T-cell (primary cell): ENCODE data around the gene NDUFA7. TPM values are rescaled to one million over a fixed set of nuclear protein-coding genes. Genes with fewer than 3 reads are reported as not detected.
"Not testable (repeated sequence)": the region's sequence is repeated elsewhere in the genome, so short reads cannot be mapped to it uniquely, and the experiment has no call there.

Experiments used
- ATAC-seq, 4 experiments: fragments of 200-7000 bp in 3 of 4; fragments of 150-1000 bp in 1 of 4; cut with Tn5 transposase; replicated peaks in 1 of 4; 1 replicate in 3 of 4; 2 replicates in 1 of 4; pipeline ENCODE4 v1.10.0; 2021; ENCODE audit warnings: moderate library complexity in 3 of 4, mild to moderate bottlenecking in 2 of 4, moderate number of reproducible peaks in 1 of 4
- CTCF ChIA-PET, 2 donors: fragments of 300-600 bp; sonication (Branson Sonifier 250); formaldehyde crosslinking; loops; one replicate each; lab custom pipeline; 2022; ENCODE audit warnings: antibody characterized with exemption in 2 of 2; lab: Charles Lee
- POLR2A ChIA-PET, 2 donors: fragments of 300-600 bp; sonication (Branson Sonifier 250); formaldehyde crosslinking; loops; one replicate each; lab custom pipeline; 2022; ENCODE audit warnings: antibody characterized with exemption in 2 of 2; lab: Charles Lee
- DNase-seq, 35 experiments: peaks; one replicate each; pipeline versions ENCODE4 v3.0.0 to v3.0.0-alpha.2; 2013 to 2023
- H3K27ac ChIP-seq: one replicate; pipeline ENCODE4 v1.5.1; 2013; ENCODE audit warnings: low read length
- H3K27me3 ChIP-seq, 2 experiments: replicated peaks in 1 of 2; 1 replicate in 1 of 2; 2 replicates in 1 of 2; pipeline versions ENCODE4 v1.6.1 to v1.7.0; 2013; ENCODE audit warnings: low read length in 1 of 2, mixed read lengths in 1 of 2; ENCODE audit not compliant: control insufficient read depth in 2 of 2, insufficient read depth in 2 of 2; ENCODE audit errors: extremely low read depth in 1 of 2
- H3K36me3 ChIP-seq, 2 donors: 1 replicate in 1 of 2; 2 replicates in 1 of 2; pipeline versions ENCODE4 v1.6.1 to v1.7.0; 2013; ENCODE audit warnings: low read length in 1 of 2; ENCODE audit not compliant: control insufficient read depth in 2 of 2, insufficient read depth in 1 of 2; ENCODE audit errors: extremely low read depth in 1 of 2
- H3K4me1 ChIP-seq, 2 experiments: 1 replicate in 1 of 2; 2 replicates in 1 of 2; pipeline versions ENCODE4 v1.6.1 to v1.7.0; 2013; ENCODE audit warnings: low read length in 2 of 2, mixed read lengths in 1 of 2; ENCODE audit not compliant: insufficient read depth in 2 of 2, control insufficient read depth in 1 of 2; ENCODE audit errors: extremely low read depth in 1 of 2
- H3K4me3 ChIP-seq, 2 donors: 1 replicate in 1 of 2; 2 replicates in 1 of 2; pipeline versions ENCODE4 v1.5.1 to v1.7.0; 2013; ENCODE audit warnings: mild to moderate bottlenecking in 2 of 2, low read length in 1 of 2, moderate library complexity in 1 of 2; ENCODE audit not compliant: control insufficient read depth in 1 of 2; ENCODE audit errors: extremely low read depth in 1 of 2
- H3K9me3 ChIP-seq: 2 replicates; pipeline ENCODE4 v1.7.0; 2013
- H3K27ac Mint-ChIP-seq, 2 donors: one replicate each; pipeline ENCODE4 v1.8.0; 2020 to 2021; ENCODE audit warnings: mild to moderate bottlenecking in 2 of 2, mixed read lengths in 2 of 2
- H3K27me3 Mint-ChIP-seq, 2 donors: one replicate each; pipeline ENCODE4 v1.8.0; 2021 to 2022; ENCODE audit warnings: mixed read lengths in 2 of 2
- H3K36me3 Mint-ChIP-seq: one replicate; pipeline ENCODE4 v1.8.0; 2021; ENCODE audit warnings: mixed read lengths
- H3K4me1 Mint-ChIP-seq, 3 donors: one replicate each; pipeline ENCODE4 v1.8.0; 2020 to 2022; ENCODE audit warnings: mixed read lengths in 3 of 3, mild to moderate bottlenecking in 1 of 3
- H3K4me3 Mint-ChIP-seq, 3 donors: one replicate each; pipeline ENCODE4 v1.8.0; 2020 to 2022; ENCODE audit warnings: mild to moderate bottlenecking in 3 of 3, mixed read lengths in 3 of 3, moderate library complexity in 3 of 3
- H3K9me3 Mint-ChIP-seq, 3 donors: one replicate each; pipeline ENCODE4 v1.8.0; 2020 to 2022; ENCODE audit warnings: mixed read lengths in 3 of 3
- WGBS: methylation state at CpG from one replicate; pipeline ENCODE4 v1.1.5; 2013; ENCODE audit warnings: missing lambda C conversion rate; ENCODE audit not compliant: insufficient coverage; 5-methylcytosine and 5-hydroxymethylcytosine counted together
- total RNA-seq, 35 experiments: library from RNA in 6 of 35; stranded (reverse) in 6 of 35; fragments of 120-200 nt in 1 of 35; gene quantifications; one replicate each; pipeline versions ENCODE4 v1.2.1 to v1.2.4 and lab custom pipeline; 2013 to 2026

The NDUFA7 gene
- total RNA-seq, 5 donors from 2014 or later (not counting 1 experiment from before 2014, with no cell fraction given), result 24.5 to 44.7 (median 32.8) TPM

DNA sequence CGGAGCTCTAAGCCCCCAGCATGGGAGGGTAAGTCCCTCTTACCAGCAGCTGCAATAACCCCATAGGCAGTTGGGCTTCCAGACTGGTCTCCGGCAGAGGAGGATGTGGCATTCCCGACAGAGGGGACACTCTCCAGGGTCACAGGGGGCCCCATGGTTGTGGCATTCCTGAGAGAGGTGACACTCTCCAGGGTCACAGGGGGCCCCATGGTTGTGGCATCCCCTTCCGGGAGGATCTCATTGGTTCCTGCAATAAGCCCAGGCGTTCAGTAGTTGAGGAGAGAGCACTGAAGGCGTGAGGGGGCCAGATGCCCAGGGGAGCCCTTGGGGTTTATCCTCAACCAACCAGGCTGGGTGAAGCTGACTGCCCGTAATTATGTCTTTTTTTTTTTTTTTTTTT, 18.4 kb downstream of the NDUFA7 start:
- no peaks in the 10 kb centered on the region for H3K9me3 ChIP-seq
- 96% methylated on average over 5 of the region's 7 CpGs for WGBS
- H3K4me3 ChIP-seq, result no peak overlapping the region
- ATAC-seq (no peak), DNase-seq (peak in 1 of 35 experiments; percentile 21)
- Mint-ChIP-seq H3K27ac (no peak overlapping the region), H3K36me3 (no peaks in the 10 kb centered on the region), H3K4me1 (peaks cover 18 to 19% (median 19%) of the 10 kb centered on the region in 3 donors), H3K27me3 (no peaks in the 10 kb centered on the region), H3K4me3 (no peak overlapping the region), H3K9me3 (no peaks in the 10 kb centered on the region)
- H3K4me1 ChIP-seq, result peaks cover 3 to 23% of the 10 kb centered on the region in 2 experiments
- H3K27ac ChIP-seq, result no peak overlapping the region
- CTCF ChIA-PET, result no interaction called here
- POLR2A ChIA-PET, result interaction anchor here in 1 of 2 donors (0.7 kb wide), 1 partner anchor 578 kb away, joined by 3 read pairs; no protein-coding TSS in a partner anchor
- H3K27me3 ChIP-seq, result no peaks in the 10 kb centered on the region
- H3K36me3 ChIP-seq, result peaks cover 0 to 6% of the 10 kb centered on the region in 2 donors

- 100% methylated on average over 6 of the region's 11 CpGs for WGBS
- no peaks in the 10 kb centered on the region for H3K27me3 ChIP-seq
- Mint-ChIP-seq H3K9me3 (no peaks in the 10 kb centered on the region), H3K4me3 (no peak overlapping the region), H3K4me1 (peaks cover 14 to 15% (median 14%) of the 10 kb centered on the region in 3 donors), H3K36me3 (no peaks in the 10 kb centered on the region), H3K27ac (no peak overlapping the region), H3K27me3 (no peaks in the 10 kb centered on the region)
- no peak for ATAC-seq
- peak in 2 of 35 experiments; percentile 0 to 1 for DNase-seq
- H3K36me3 ChIP-seq, result peaks cover 0 to 6% of the 10 kb centered on the region in 2 donors
- POLR2A ChIA-PET, result interaction anchor here in 1 of 2 donors (0.7 kb wide), 1 partner anchor 577 kb away, joined by 3 read pairs; no protein-coding TSS in a partner anchor
- H3K4me3 ChIP-seq, result no peak overlapping the region
- H3K4me1 ChIP-seq, result peaks cover 0 to 19% of the 10 kb centered on the region in 2 experiments
- CTCF ChIA-PET, result no interaction called here
- H3K9me3 ChIP-seq, result no peaks in the 10 kb centered on the region
- no peak overlapping the region for H3K27ac ChIP-seq
Measured at GRCh38 chr19:8302357-8302691, 18.9 kb downstream of the NDUFA7 start.

GRCh38 chr19:8291337-8291736, 29.8 kb downstream of the NDUFA7 start:
- H3K27ac Mint-ChIP-seq, CTCF ChIA-PET, H3K27ac ChIP-seq, H3K4me1 ChIP-seq, H3K27me3 Mint-ChIP-seq, H3K36me3 ChIP-seq, DNase-seq, POLR2A ChIA-PET, H3K36me3 Mint-ChIP-seq, H3K4me1 Mint-ChIP-seq, H3K4me3 Mint-ChIP-seq, H3K27me3 ChIP-seq, H3K9me3 ChIP-seq, H3K9me3 Mint-ChIP-seq, H3K4me3 ChIP-seq: not testable (repeated sequence)
- ATAC-seq, result peak in 3 of 4 experiments; percentile 37 to 45 (median 41)
- no CpG with 5 or more reads among the region's 9 CpGs for whole genome bisulfite sequencing

GRCh38 chr19:8276508-8276907, 44.7 kb downstream of the NDUFA7 start:
- H3K36me3 ChIP-seq, H3K9me3 Mint-ChIP-seq, H3K4me1 Mint-ChIP-seq, H3K27me3 ChIP-seq, DNase-seq, H3K4me3 ChIP-seq, H3K27ac ChIP-seq, H3K27ac Mint-ChIP-seq, H3K27me3 Mint-ChIP-seq, H3K9me3 ChIP-seq, H3K4me3 Mint-ChIP-seq, H3K36me3 Mint-ChIP-seq, CTCF ChIA-PET, H3K4me1 ChIP-seq, POLR2A ChIA-PET: not testable (repeated sequence)
- WGBS, result no CpG with 5 or more reads among the region's 9 CpGs
- peak in 2 of 4 experiments; percentile 38 to 39 for ATAC-seq

DNA sequence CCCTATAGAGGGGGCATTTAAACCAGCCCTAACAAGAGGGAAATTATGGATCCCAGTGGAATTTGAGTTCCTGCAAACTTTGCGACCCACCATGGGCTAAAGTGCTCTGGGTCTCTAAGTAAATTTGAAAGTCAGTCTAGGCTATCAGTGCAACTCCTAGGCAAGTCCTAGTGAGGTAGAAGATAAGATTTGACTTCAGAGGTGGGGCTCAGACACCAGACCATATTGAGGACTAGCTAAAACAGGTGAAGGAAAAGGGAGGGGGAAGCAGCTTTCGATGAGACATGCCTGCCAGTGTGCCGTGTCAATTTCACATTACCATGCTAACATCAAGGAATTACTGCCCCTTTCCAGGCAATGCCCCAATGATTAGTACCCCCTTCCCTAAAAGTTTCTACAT, 51.5 kb downstream of the NDUFA7 start:
- DNase-seq, result no peak
- Mint-ChIP-seq H3K4me3 (peak overlapping the region; percentile 82 to 93 (median 90)), H3K9me3 (no peaks in the 10 kb centered on the region), H3K4me1 (peaks cover 11 to 14% (median 13%) of the 10 kb centered on the region in 3 donors), H3K36me3 (no peaks in the 10 kb centered on the region), H3K27me3 (no peaks in the 10 kb centered on the region), H3K27ac (peak overlapping the region; percentile 91 to 96)
- H3K36me3 ChIP-seq, result no peaks in the 10 kb centered on the region
- H3K4me1 ChIP-seq, result peaks cover 3 to 12% of the 10 kb centered on the region in 2 experiments
- CTCF ChIA-PET, result interaction anchor here in 1 of 2 donors (0.5 kb wide), 1 partner anchor 16 kb away, joined by 14 read pairs; no protein-coding TSS in a partner anchor
- H3K27ac ChIP-seq, result peak overlapping the region; percentile 86
- no peak for ATAC-seq
- H3K4me3 ChIP-seq, result peak overlapping the region in 1 of 2 donors; percentile 78
- H3K27me3 ChIP-seq, result no peaks in the 10 kb centered on the region
- 78% methylated on average over 1 of the region's 3 CpGs for WGBS
- POLR2A ChIA-PET, result interaction anchor here (0.6 kb wide), 2 partner anchors 17 to 100 kb away, joined by 4 to 6 read pairs; no protein-coding TSS in a partner anchor
- H3K9me3 ChIP-seq, result no peaks in the 10 kb centered on the region

DNA sequence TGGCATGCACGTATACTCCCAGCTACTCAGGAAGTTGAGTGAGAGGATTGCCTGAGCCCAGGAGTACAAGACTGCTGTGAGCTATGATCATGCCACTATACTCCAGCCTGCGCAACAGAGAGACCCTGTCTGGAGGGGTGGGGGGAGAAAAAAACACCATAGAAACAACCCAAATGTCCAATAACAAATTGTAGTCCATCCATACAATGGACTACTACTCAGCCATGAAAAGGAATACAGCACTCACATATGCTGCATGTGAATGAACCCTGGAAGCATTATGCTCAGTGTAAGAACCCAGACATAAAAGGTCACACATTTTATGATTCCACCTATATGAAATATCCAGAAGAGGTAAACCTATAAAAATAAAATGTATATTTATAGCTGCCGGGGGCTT, 55.3 kb downstream of the NDUFA7 start:
- no peaks in the 10 kb centered on the region for H3K27me3 ChIP-seq
- WGBS, result 80% methylated on average over 1 of the region's 3 CpGs
- H3K27ac ChIP-seq, result no peak overlapping the region
- ChIA-PET CTCF (no interaction called here), POLR2A (no interaction called here)
- no peak for ATAC-seq
- H3K9me3 ChIP-seq, result no peaks in the 10 kb centered on the region
- DNase-seq, result no peak
- H3K4me3 Mint-ChIP-seq, result no peak overlapping the region
- H3K27me3 Mint-ChIP-seq, result no peaks in the 10 kb centered on the region
- H3K36me3 ChIP-seq, result peaks cover 3 to 7% of the 10 kb centered on the region in 2 donors
- peaks cover 2% of the 10 kb centered on the region for H3K36me3 Mint-ChIP-seq
- H3K4me1 Mint-ChIP-seq, result peaks cover 11 to 14% (median 13%) of the 10 kb centered on the region in 3 donors
- no peak overlapping the region for H3K27ac Mint-ChIP-seq
- peaks cover 3 to 17% of the 10 kb centered on the region in 2 experiments for H3K4me1 ChIP-seq
- no peaks in the 10 kb centered on the region for H3K9me3 Mint-ChIP-seq
- H3K4me3 ChIP-seq, result no peak overlapping the region
